Suprapubic skin (tissue), 4 donors: ENCODE data around the gene CLN5. TPM values are rescaled to one million over a fixed set of nuclear protein-coding genes. Genes with fewer than 3 reads are reported as not detected.

Experiments used
- DNase-seq, 2 donors: peaks; one replicate each; pipeline ENCODE4 v3.0.0-alpha.2; 2019; ENCODE audit warnings: low spot score in 2 of 2
- H3K27ac ChIP-seq: fragments of 200-600 bp; sonication (generic); one replicate; pipeline ENCODE4 v1.5.1; 2019
- H3K27me3 ChIP-seq: fragments of 200-600 bp; sonication (generic); one replicate; pipeline ENCODE4 v1.5.1; 2019
- H3K36me3 ChIP-seq: fragments of 200-600 bp; sonication (generic); one replicate; pipeline ENCODE4 v1.5.1; 2019
- H3K4me1 ChIP-seq: fragments of 200-600 bp; sonication (generic); one replicate; pipeline ENCODE4 v1.5.1; 2019
- H3K4me3 ChIP-seq: fragments of 200-600 bp; sonication (generic); one replicate; pipeline ENCODE4 v1.5.1; 2019; ENCODE audit warnings: mild to moderate bottlenecking
- H3K9me3 ChIP-seq: fragments of 200-600 bp; sonication (generic); one replicate; pipeline ENCODE4 v1.5.1; 2019
- CTCF ChIP-seq, 2 donors: fragments of 200-600 bp in 1 of 2; fragments of 450-650 bp in 1 of 2; sonication (generic) in 1 of 2; IDR thresholded peaks; one replicate each; pipeline ENCODE4 v1.5.1; 2016 to 2019; ENCODE audit warnings: antibody characterized with exemption in 2 of 2, mild to moderate bottlenecking in 1 of 2, moderate library complexity in 1 of 2
- EP300 ChIP-seq: sonication (generic); formaldehyde crosslinking; IDR thresholded peaks from one replicate; pipeline ENCODE4 v1.6.1; 2017; ENCODE audit warnings: antibody characterized with exemption
- POLR2A ChIP-seq, 2 donors: fragments of 450-650 bp; IDR thresholded peaks; one replicate each; pipeline ENCODE4 v1.6.1; 2017; ENCODE audit warnings: antibody characterized with exemption in 2 of 2, mild to moderate bottlenecking in 2 of 2, moderate library complexity in 2 of 2
- POLR2AphosphoS5 ChIP-seq, 3 donors: sonication (generic); formaldehyde crosslinking; IDR thresholded peaks; one replicate each; pipeline ENCODE4 v1.6.1; 2017; ENCODE audit warnings: antibody characterized with exemption in 3 of 3
- WGBS: methylation state at CpG from one replicate; pipeline ENCODE4 v1.1.5; 2018; 5-methylcytosine and 5-hydroxymethylcytosine counted together
- total RNA-seq, 4 donors: library from RNA; depleted of rRNA; stranded (reverse); fragments of >200 nt; gene quantifications; one replicate each; pipeline ENCODE4 v1.1.0, GENCODE V29; 2016

Gene CLN5
- total RNA-seq, 4 donors from 2014 or later: 15.0 to 27.7 (median 19.4) TPM

GRCh38 chr13:77038907-77039480 is 47.1 kb downstream of the CLN5 start:
- H3K27me3 ChIP-seq: no peaks in the 10 kb centered on the region
- peaks cover 1% of the 10 kb centered on the region for H3K36me3 ChIP-seq
- H3K9me3 ChIP-seq: no peaks in the 10 kb centered on the region
- no peak overlapping the region for H3K27ac ChIP-seq
- WGBS: 67% methylated on average over 5 of the region's 5 CpGs
- TF ChIP-seq EP300: no peak
- TF ChIP-seq CTCF (IDR thresholded peaks at IDR 0.05): no peak
- TF ChIP-seq POLR2A (IDR thresholded peaks at IDR 0.05): no peak
- no peak for DNase-seq
- no peak overlapping the region for H3K4me3 ChIP-seq
- H3K4me1 ChIP-seq: no peaks in the 10 kb centered on the region

- no peak overlapping the region for H3K4me3 ChIP-seq
- H3K36me3 ChIP-seq: peaks cover 8% of the 10 kb centered on the region
- TF ChIP-seq CTCF (IDR thresholded peaks at IDR 0.05) (no peak), EP300 (no peak)
- DNase-seq: no peak
- H3K4me1 ChIP-seq: no peaks in the 10 kb centered on the region
- no peak overlapping the region for H3K27ac ChIP-seq
- WGBS: 93% methylated on average over 7 of the region's 7 CpGs
- no peaks in the 10 kb centered on the region for H3K9me3 ChIP-seq
- H3K27me3 ChIP-seq: no peaks in the 10 kb centered on the region
Measured at GRCh38 chr13:77040076-77040475, 48.2 kb downstream of the CLN5 start.

GRCh38 chr13:77040835-77041234 is 49.0 kb downstream of the CLN5 start:
- H3K27me3 ChIP-seq: no peaks in the 10 kb centered on the region
- TF ChIP-seq POLR2AphosphoS5 (IDR thresholded peaks at IDR 0.05) (no peak), CTCF (IDR thresholded peaks at IDR 0.05) (no peak), EP300 (no peak), POLR2A (IDR thresholded peaks at IDR 0.05) (no peak)
- DNase-seq: no peak
- H3K4me3 ChIP-seq: no peak overlapping the region
- WGBS: 87% methylated on average over 9 of the region's 9 CpGs
- peaks cover 11% of the 10 kb centered on the region for H3K36me3 ChIP-seq
- no peaks in the 10 kb centered on the region for H3K9me3 ChIP-seq
- H3K27ac ChIP-seq: no peak overlapping the region
- no peaks in the 10 kb centered on the region for H3K4me1 ChIP-seq

- Histone ChIP-seq H3K9me3 (no peaks in the 10 kb centered on the region), H3K4me3 (no peak overlapping the region), H3K27ac (no peak overlapping the region), H3K36me3 (peaks cover 23% of the 10 kb centered on the region), H3K27me3 (no peaks in the 10 kb centered on the region), H3K4me1 (no peaks in the 10 kb centered on the region)
- WGBS: 64% methylated on average over 5 of the region's 5 CpGs
- no peak for TF ChIP-seq CTCF (IDR thresholded peaks at IDR 0.05)
- TF ChIP-seq EP300: no peak
- DNase-seq: no peak
Measured at GRCh38 chr13:77042566-77043177, 50.8 kb downstream of the CLN5 start.

- H3K4me3 ChIP-seq: no peak overlapping the region
- no peaks in the 10 kb centered on the region for H3K27me3 ChIP-seq
- H3K9me3 ChIP-seq: no peaks in the 10 kb centered on the region
- no peak for TF ChIP-seq POLR2AphosphoS5 (IDR thresholded peaks at IDR 0.05)
- no peak for TF ChIP-seq EP300
- TF ChIP-seq POLR2A (IDR thresholded peaks at IDR 0.05): no peak
- TF ChIP-seq CTCF (IDR thresholded peaks at IDR 0.05): no peak
- no peak for DNase-seq
- no peak overlapping the region for H3K27ac ChIP-seq
- H3K4me1 ChIP-seq: no peaks in the 10 kb centered on the region
- H3K36me3 ChIP-seq: peaks cover 70% of the 10 kb centered on the region
- whole genome bisulfite sequencing: 92% methylated on average over 8 of the region's 8 CpGs
Measured at GRCh38 chr13:77047649-77048343, 55.9 kb downstream of the CLN5 start.
